ENCODE results near the gene STARD13. TPM values are rescaled to one million over a fixed set of nuclear protein-coding genes. Genes with fewer than 3 reads are reported as not detected.

STARD13 gene
- total RNA-seq, 1 experiment from 2014 or later, result 2.1 TPM

DNA sequence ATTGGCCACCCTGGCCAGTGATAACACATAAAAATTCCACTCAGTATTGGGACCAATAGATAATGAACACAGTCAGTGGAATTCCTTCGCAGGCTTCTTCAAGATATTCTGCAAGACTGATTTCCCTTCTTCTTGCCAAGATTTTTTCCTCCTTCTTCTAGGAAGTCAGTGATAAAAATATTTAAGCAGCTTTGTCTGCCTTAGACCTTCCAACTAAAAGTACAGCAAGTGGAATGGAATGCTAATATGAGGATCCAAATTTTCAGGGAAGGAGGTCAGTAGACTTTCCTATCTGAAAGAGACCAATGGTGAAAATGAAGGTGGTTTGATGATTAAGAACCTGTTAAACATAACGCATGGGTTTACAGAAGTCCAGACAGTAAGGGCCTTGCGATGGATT lies 9.6 kb downstream of the STARD13 start:
- H3K79me2 ChIP-seq (ENCODE audit: insufficient read depth, low read length), result no peaks in the 10 kb centered on the region

More for the DNA sequence above, 9.6 kb downstream of the STARD13 start:
- TF ChIP-seq, protein P1, sequence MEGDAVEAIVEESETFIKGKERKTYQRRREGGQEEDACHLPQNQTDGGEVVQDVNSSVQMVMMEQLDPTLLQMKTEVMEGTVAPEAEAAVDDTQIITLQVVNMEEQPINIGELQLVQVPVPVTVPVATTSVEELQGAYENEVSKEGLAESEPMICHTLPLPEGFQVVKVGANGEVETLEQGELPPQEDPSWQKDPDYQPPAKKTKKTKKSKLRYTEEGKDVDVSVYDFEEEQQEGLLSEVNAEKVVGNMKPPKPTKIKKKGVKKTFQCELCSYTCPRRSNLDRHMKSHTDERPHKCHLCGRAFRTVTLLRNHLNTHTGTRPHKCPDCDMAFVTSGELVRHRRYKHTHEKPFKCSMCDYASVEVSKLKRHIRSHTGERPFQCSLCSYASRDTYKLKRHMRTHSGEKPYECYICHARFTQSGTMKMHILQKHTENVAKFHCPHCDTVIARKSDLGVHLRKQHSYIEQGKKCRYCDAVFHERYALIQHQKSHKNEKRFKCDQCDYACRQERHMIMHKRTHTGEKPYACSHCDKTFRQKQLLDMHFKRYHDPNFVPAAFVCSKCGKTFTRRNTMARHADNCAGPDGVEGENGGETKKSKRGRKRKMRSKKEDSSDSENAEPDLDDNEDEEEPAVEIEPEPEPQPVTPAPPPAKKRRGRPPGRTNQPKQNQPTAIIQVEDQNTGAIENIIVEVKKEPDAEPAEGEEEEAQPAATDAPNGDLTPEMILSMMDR (conservative IDR thresholded peaks at IDR 0.05), result no peak
- Histone ChIP-seq H2BK12ac (ENCODE audit: insufficient read length, low read depth, low read length) (no peak overlapping the region), H3K9me3 (ENCODE audit: control insufficient read depth, low read depth, low read length) (no peaks in the 10 kb centered on the region), H3T11ph (ENCODE audit: low read length) (no peak overlapping the region), H3K4me1 (ENCODE audit: insufficient read depth, low read length) (no peaks in the 10 kb centered on the region; the same call in 1 of the 2 replicates), H3K4me2 (ENCODE audit: insufficient read depth, insufficient read length, low read length) (no peak overlapping the region), H2BK120ac (ENCODE audit: low read depth, low read length, poor library complexity, severe bottlenecking) (no peak overlapping the region), H3K79me1 (ENCODE audit: insufficient read depth, low read depth, low read length, poor library complexity, severe bottlenecking) (no peaks in the 10 kb centered on the region), H3K23ac (ENCODE audit: insufficient read length, low read depth, low read length) (no peak overlapping the region), H3K56ac (ENCODE audit: insufficient read length, low read depth, low read length) (no peak overlapping the region), H2BK15ac (ENCODE audit: low read depth, low read length) (no peak overlapping the region), H3K27ac (ENCODE audit: insufficient read length, low read depth, low read length) (no peak overlapping the region), H4K91ac (ENCODE audit: insufficient read length, low read depth, low read length) (no peak overlapping the region), H3K4ac (ENCODE audit: low read depth, low read length) (no peak overlapping the region), H3K18ac (ENCODE audit: insufficient read length, low read depth, low read length) (no peak overlapping the region), H2AK5ac (ENCODE audit: insufficient read length, low read length) (no peak overlapping the region), H4K20me1 (ENCODE audit: control insufficient read depth, insufficient read depth, insufficient read length) (no peaks in the 10 kb centered on the region), H3K9ac (ENCODE audit: extremely low read depth, insufficient read length, low read length) (no peak overlapping the region), H3K14ac (ENCODE audit: insufficient read depth, low read length) (no peak overlapping the region), H2BK5ac (ENCODE audit: insufficient read length, low read length) (no peak overlapping the region), H2AFZ (ENCODE audit: low read length) (no peak overlapping the region), H2BK20ac (ENCODE audit: low read depth, low read length, poor library complexity, severe bottlenecking) (no peak overlapping the region), H3K27me3 (ENCODE audit: insufficient read depth, low read length) (no peaks in the 10 kb centered on the region; the same call in 1 of the 2 replicates), H4K5ac (ENCODE audit: insufficient read length, low read depth, low read length) (no peak overlapping the region), H4K8ac (replicated peaks; ENCODE audit: insufficient read length, low read depth, low read length) (no peak overlapping the region), H3K23me2 (ENCODE audit: insufficient read length, low read depth, low read length, poor library complexity, severe bottlenecking) (no peaks in the 10 kb centered on the region)
- H3K4me3 Mint-ChIP-seq, result no peak overlapping the region
- DNase-seq, result no peak
- no peaks in the 10 kb centered on the region for H3K9me3 Mint-ChIP-seq
- no peaks in the 10 kb centered on the region for H3K36me3 Mint-ChIP-seq (ENCODE audit: insufficient read depth in 1 of 3, low read depth in 3 of 3)
- H3K27ac Mint-ChIP-seq, result no peak overlapping the region
- WGBS (ENCODE audit: extremely low coverage, insufficient read length, low lambda C conversion rate), result no CpG with 5 or more reads among the region's 3 CpGs
- H3K27me3 Mint-ChIP-seq (ENCODE audit: low read depth), result no peaks in the 10 kb centered on the region
- peaks cover 4 to 15% of the 10 kb centered on the region in 2 experiments for H3K4me1 Mint-ChIP-seq

All from H9 (cell line).